GM06990 (cell line): ENCODE results near the gene PHKB.
"Not testable (repeated sequence)": the region's sequence is repeated elsewhere in the genome, so short reads cannot be mapped to it uniquely, and the experiment has no call there.

Source experiments
- DNase-seq: peaks from one replicate; pipeline ENCODE4 v3.0.0-alpha.2; 2011; ENCODE audit not compliant: insufficient read length; ENCODE audit errors: extremely low read depth
- H3K27me3 ChIP-seq: replicated peaks from 2 replicates; pipeline ENCODE4 v1.6.0; 2011; ENCODE audit warnings: low read length; ENCODE audit not compliant: control insufficient read depth, insufficient read depth
- H3K36me3 ChIP-seq: 2 replicates; pipeline ENCODE4 v1.5.1; 2011; ENCODE audit warnings: low read length; ENCODE audit not compliant: control insufficient read depth, insufficient read depth
- H3K4me3 ChIP-seq: replicated peaks from 2 replicates; pipeline ENCODE4 v1.5.1; 2011; ENCODE audit warnings: low read depth, mild to moderate bottlenecking, control low read depth, low read length
- TF ChIP-seq, protein P1 (sequence below): IDR thresholded peaks from 2 replicates; pipeline ENCODE4 v1.5.1; 2011; ENCODE audit warnings: low read length, control low read depth, mild to moderate bottlenecking, inconsistent platforms; ENCODE audit not compliant: insufficient read depth, poor library complexity, severe bottlenecking

Gene PHKB

DNA sequence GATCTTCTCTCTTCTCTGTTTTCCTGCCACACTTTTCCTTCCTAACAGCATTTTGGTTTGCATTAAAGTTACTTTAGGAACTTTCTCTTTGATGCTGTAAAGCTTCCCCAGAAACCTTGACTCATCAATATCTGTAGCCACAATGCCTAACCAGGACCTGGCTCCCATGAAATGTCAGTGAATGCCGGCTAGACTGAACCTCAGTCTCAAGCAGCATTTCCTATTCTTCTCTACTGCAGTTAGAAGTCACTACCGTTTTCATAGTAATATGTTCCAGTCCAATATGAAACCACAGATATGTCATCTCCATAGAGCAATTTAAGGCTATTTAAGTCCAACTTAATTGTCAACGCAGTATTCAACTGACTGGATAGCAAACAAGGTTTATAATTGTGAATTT lies 29.2 kb upstream of the PHKB start:
- TF ChIP-seq, protein P1, sequence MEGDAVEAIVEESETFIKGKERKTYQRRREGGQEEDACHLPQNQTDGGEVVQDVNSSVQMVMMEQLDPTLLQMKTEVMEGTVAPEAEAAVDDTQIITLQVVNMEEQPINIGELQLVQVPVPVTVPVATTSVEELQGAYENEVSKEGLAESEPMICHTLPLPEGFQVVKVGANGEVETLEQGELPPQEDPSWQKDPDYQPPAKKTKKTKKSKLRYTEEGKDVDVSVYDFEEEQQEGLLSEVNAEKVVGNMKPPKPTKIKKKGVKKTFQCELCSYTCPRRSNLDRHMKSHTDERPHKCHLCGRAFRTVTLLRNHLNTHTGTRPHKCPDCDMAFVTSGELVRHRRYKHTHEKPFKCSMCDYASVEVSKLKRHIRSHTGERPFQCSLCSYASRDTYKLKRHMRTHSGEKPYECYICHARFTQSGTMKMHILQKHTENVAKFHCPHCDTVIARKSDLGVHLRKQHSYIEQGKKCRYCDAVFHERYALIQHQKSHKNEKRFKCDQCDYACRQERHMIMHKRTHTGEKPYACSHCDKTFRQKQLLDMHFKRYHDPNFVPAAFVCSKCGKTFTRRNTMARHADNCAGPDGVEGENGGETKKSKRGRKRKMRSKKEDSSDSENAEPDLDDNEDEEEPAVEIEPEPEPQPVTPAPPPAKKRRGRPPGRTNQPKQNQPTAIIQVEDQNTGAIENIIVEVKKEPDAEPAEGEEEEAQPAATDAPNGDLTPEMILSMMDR: no peak
- Histone ChIP-seq H3K27me3 (no peaks in the 10 kb centered on the region), H3K36me3 (no peaks in the 10 kb centered on the region), H3K4me3 (no peak overlapping the region)
- DNase-seq: no peak

DNA sequence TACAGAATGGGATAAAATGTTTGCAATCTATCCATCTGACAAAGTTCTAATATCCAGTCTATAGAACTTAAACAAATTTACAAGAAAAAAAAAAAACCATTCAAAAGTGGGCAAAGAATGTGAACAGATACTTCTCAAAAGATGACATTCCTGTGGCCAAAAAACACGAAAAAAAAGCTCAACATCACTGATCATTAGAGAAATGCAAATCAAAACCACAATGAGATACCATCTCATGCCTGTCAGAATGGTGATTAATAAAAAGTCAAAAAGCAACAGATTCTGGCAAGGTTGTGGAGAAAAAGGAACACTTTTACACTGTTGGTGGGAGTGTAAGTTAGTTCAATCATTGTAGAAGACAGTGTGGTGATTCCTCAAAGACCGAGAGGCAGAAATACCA lies 26.9 kb upstream of the PHKB start:
- not testable (repeated sequence) for DNase-seq, H3K36me3 ChIP-seq, H3K27me3 ChIP-seq, H3K4me3 ChIP-seq

DNA sequence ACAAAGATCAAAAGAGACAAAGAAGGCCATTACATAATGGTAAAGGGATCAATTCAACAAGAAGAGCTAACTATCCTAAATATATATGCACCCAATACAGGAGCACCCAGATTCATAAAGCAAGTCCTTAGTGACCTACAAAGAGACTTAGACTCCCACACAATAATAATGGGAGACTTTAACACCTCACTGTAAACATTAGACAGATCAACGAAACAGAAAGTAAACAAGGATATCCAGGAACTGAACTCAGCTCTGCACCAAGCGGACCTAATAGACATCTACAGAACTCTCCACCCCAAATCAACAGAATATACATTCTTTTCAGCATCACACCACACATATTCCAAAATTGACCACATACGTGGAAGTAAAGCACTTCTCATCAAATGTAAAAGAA lies 21.1 kb upstream of the PHKB start:
- not testable (repeated sequence) for H3K27me3 ChIP-seq, DNase-seq, H3K4me3 ChIP-seq, H3K36me3 ChIP-seq

DNA sequence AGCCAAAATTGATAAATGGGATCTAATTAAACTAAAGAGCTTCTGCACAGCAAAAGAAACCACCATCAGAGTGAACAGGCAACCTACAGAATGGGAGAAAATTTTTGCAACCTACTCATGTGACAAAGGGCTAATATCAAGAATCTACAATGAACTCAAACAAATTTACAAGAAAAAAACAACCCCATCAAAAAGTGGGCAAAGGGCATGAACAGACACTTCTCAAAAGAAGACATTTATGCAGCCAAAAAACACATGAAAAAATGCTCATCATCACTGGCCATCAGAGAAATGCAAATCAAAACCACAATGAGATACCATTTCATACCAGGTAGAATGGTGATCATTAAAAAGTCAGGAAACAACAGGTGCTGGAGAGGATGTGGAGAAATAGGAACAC lies 18.2 kb upstream of the PHKB start:
- not testable (repeated sequence) for H3K4me3 ChIP-seq, H3K36me3 ChIP-seq, DNase-seq, H3K27me3 ChIP-seq

DNA sequence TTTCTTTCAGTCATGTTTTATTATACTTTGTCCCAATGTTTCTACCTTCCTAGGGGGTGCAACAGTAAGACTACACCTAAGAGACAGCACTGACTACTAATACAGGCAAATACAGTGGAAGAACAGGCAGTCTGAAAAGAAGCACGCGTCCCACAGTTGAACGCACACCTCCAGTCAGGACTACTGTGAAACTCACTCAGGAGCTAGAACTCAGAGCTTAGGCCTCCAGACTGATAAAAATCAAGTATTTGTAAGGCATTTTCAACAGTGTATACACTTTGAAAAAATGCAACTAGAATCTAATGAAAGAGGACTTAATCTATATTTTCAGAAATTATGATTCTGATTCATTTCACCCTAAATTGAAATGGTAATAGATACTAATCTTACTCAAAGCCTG lies 14.7 kb upstream of the PHKB start:
- TF ChIP-seq, protein P1: no peak
- no peak overlapping the region for H3K4me3 ChIP-seq

DNA sequence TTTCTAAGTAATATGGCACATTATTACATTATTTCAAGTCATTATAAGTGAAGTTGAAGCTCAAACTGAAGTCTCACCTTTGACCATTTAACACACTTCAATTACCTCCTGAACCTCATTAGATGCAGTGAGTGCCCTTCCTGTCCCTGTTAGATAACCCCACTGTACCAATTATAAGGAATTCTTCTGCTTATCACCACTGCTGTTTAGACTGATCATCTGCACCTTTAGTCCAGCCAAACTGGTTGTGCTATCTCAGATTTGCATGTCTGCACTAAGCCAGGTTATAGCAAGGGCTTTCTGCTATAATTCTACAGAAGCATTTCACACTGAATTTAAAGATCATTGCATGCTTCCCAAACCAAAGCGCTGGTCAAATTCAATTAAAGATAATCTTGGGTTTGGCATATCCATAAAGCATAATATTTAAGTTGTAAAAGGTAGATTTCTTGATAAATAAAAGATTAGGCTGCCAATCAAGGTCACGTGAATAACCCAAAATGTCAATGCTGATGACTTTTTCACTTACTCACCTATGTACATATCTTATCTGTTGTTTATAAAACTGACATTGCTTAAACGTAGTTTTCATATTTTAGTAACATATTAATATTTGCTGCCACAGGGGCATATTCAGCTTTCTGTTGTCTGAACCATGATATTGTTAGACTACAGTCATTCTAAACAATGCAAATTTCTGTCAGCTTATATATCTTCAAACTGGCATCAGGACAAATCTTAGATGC lies 12.1 kb upstream of the PHKB start:
- peaks cover 6% of the 10 kb centered on the region for H3K36me3 ChIP-seq
- H3K4me3 ChIP-seq: no peak overlapping the region
- DNase-seq: no peak
- H3K27me3 ChIP-seq: no peaks in the 10 kb centered on the region
- TF ChIP-seq, protein P1: no peak

More for the DNA sequence above, 14.7 kb upstream of the PHKB start:
- DNase-seq: no peak
- Histone ChIP-seq H3K27me3 (no peaks in the 10 kb centered on the region), H3K36me3 (peaks cover 2% of the 10 kb centered on the region; the same call in 1 of the 2 replicates)

DNA sequence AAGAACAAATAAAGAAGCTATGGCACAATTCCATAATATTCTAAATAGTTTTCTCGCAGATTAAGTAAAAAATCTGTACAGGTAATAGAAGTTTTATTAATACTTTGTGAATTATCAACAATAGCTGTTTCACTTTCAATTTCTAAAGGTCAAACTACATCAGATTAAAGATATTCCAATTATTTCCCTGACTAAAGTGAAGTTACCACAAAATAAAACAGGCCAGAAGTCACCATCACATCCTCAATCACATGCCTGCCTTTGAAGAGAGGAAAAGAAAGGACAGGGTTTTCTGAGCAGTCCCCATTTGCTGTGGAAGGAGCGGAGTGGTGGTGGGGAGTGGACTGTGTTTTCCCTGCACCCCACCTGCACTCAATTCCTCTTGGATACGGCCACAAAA lies 11.3 kb upstream of the PHKB start:
- Histone ChIP-seq H3K4me3 (no peak overlapping the region), H3K27me3 (no peaks in the 10 kb centered on the region), H3K36me3 (peaks cover 6% of the 10 kb centered on the region)
- no peak for DNase-seq
- TF ChIP-seq, protein P1: no peak
